HepG2 (cell line): ENCODE measurements around the gene CEBPE. TPM values are rescaled to one million over a fixed set of nuclear protein-coding genes. Genes with fewer than 3 reads are reported as not detected.

Experiments
- ATF7-NPFF ChIP-seq: sonication (generic); formaldehyde crosslinking; IDR thresholded peaks from 2 replicates; pipeline ENCODE4 v1.8.1; 2023; ENCODE audit warnings: mild to moderate bottlenecking, low read depth, missing genetic modification reagents, moderate library complexity
- BCLAF1 ChIP-seq: fragments of 450-650 bp; IDR thresholded peaks from 2 replicates; pipeline ENCODE4 v1.6.1; 2017; ENCODE audit warnings: mild to moderate bottlenecking
- CC2D1A ChIP-seq: sonication (generic); formaldehyde crosslinking; IDR thresholded peaks from 2 replicates; pipeline ENCODE4 v1.8.1; 2023; ENCODE audit warnings: mild to moderate bottlenecking, missing genetic modification reagents
- DR1 ChIP-seq: sonication (generic); formaldehyde crosslinking; IDR thresholded peaks from 2 replicates; pipeline ENCODE4 v1.8.0; 2021; ENCODE audit warnings: mild to moderate bottlenecking, missing genetic modification reagents, inconsistent platforms
- IRF1 ChIP-seq: sonication (generic); formaldehyde crosslinking; IDR thresholded peaks from 2 replicates; pipeline ENCODE4 v1.4.0; 2020; ENCODE audit warnings: low read depth, mild to moderate bottlenecking, missing genetic modification reagents
- JDP2 ChIP-seq: sonication (generic); formaldehyde crosslinking; IDR thresholded peaks from 2 replicates; pipeline ENCODE4 v1.8.1; 2022; ENCODE audit warnings: missing genetic modification reagents, borderline replicate concordance
- MED13 ChIP-seq: sonication (generic); formaldehyde crosslinking; IDR thresholded peaks from 2 replicates; pipeline ENCODE4 v1.5.0; 2020; ENCODE audit warnings: missing genetic modification reagents
- TBX3 ChIP-seq: fragments of 450-650 bp; IDR thresholded peaks from 2 replicates; pipeline ENCODE4 v1.6.1; 2017; ENCODE audit warnings: antibody characterized with exemption, mild to moderate bottlenecking, inconsistent platforms, borderline replicate concordance
- ZBTB1 ChIP-seq: sonication (generic); formaldehyde crosslinking; IDR thresholded peaks from 2 replicates; pipeline ENCODE4 v1.4.0; 2020; ENCODE audit warnings: missing genetic modification reagents, borderline replicate concordance
- ZBTB20 ChIP-seq: sonication (generic); formaldehyde crosslinking; IDR thresholded peaks from 2 replicates; pipeline ENCODE4 v1.8.1; 2023; ENCODE audit warnings: missing genetic modification reagents, low read depth, mild to moderate bottlenecking, borderline replicate concordance
- ZBTB46 ChIP-seq: sonication (generic); formaldehyde crosslinking; IDR thresholded peaks from 2 replicates; pipeline ENCODE4 v1.4.0; 2020; ENCODE audit warnings: mild to moderate bottlenecking, missing genetic modification reagents, borderline replicate concordance
- ZNF17 ChIP-seq: sonication (generic); formaldehyde crosslinking; IDR thresholded peaks from 2 replicates; pipeline ENCODE4 v1.5.0; 2020; ENCODE audit warnings: mild to moderate bottlenecking, missing genetic modification reagents
- ZNF660 ChIP-seq: sonication (generic); formaldehyde crosslinking; IDR thresholded peaks from 2 replicates; pipeline ENCODE4 v1.5.1; 2020; ENCODE audit warnings: mild to moderate bottlenecking, low read depth, missing genetic modification reagents, borderline replicate concordance
- polyA plus RNA-seq, 8 experiments: library from polyadenylated mRNA; depleted of rRNA in 3 of 8; stranded (reverse) in 7 of 8; unstranded in 1 of 8; fragments of >200 nt; fragmentation: Illumina TruSeq in 4 of 8; extraction: Trizol in 4 of 8; gene quantifications; 2 replicates each; pipeline versions ENCODE4 v1.2.1 to v1.2.3, GENCODE V29; 2011 to 2016; ENCODE audit warnings: low read depth in 4 of 8, missing spikeins in 1 of 8, mixed read lengths in 1 of 8; ENCODE audit not compliant: insufficient read depth in 1 of 8
- total RNA-seq, 5 experiments: library from RNA; depleted of rRNA; stranded (reverse); fragments of >200 nt; fragmentation: Illumina TruSeq; extraction: Trizol; gene quantifications; 2 replicates each; pipeline ENCODE4 v1.2.3, GENCODE V29; 2016; ENCODE audit warnings: low read depth in 1 of 5
- TF ChIP-seq, protein P1 (sequence below), 2 experiments: sonication (generic) in 1 of 2; formaldehyde crosslinking in 1 of 2; IDR thresholded peaks; 2 replicates each; pipeline versions ENCODE4 v1.4.0 to v1.6.1; 2018 to 2020; ENCODE audit warnings: missing genetic modification reagents in 2 of 2, borderline replicate concordance in 1 of 2, low read depth in 1 of 2, mild to moderate bottlenecking in 1 of 2, missing biosample characterization in 1 of 2
- TF ChIP-seq, protein P2 (sequence below): sonication (generic); formaldehyde crosslinking; IDR thresholded peaks from 2 replicates; pipeline ENCODE4 v1.4.0; 2020; ENCODE audit warnings: missing genetic modification reagents, mild to moderate bottlenecking, borderline replicate concordance
- TF ChIP-seq, protein P3 (sequence below): sonication (generic); formaldehyde crosslinking; IDR thresholded peaks from 2 replicates; pipeline ENCODE4 v1.5.0; 2020; ENCODE audit warnings: missing genetic modification reagents, mild to moderate bottlenecking, borderline replicate concordance

CEBPE gene
- total and polyA plus RNA-seq, 2 of the 13 experiments (the other 11 are each of a cell fraction or from before 2014, with no cell fraction given), result 0.09 to 0.11 TPM

DNA sequence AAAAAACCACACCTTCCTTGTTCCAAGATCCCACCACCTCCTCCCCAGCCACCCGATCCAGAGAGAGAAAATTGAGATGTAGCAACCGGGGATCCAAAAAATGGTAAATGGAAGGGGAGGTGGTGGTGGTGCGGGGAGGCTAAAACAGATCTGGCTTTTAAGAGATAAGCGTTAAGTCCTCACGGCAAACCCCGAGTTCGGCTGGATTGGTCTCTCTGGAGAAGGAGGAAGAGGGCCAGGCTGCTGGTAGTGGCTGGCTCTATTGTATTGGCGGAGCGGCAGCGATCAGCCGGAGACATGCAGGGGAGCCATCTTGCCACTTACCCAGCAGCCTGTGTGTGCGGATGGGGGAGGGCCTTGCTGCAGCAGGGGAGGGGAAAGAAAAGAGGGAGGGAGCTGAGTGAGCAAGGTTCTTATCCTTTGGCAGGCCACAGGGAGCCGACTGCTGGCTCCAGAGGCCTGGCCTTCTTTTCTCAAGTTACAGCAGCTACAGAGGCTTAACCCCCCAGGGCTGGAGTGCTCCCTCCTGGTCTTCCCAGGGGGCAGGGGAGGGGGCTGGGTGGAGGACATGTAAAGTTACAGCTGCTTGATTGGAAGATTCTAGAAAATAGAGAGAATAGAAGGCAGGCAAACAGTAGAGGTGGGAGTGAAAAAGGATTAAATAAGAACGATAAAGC is 47.7 kb downstream of the CEBPE start (continued):
- no peak for TF ChIP-seq IRF1
- no peak for TF ChIP-seq ZNF660 (CRISPR knock-in tag)
- TF ChIP-seq, protein P1, sequence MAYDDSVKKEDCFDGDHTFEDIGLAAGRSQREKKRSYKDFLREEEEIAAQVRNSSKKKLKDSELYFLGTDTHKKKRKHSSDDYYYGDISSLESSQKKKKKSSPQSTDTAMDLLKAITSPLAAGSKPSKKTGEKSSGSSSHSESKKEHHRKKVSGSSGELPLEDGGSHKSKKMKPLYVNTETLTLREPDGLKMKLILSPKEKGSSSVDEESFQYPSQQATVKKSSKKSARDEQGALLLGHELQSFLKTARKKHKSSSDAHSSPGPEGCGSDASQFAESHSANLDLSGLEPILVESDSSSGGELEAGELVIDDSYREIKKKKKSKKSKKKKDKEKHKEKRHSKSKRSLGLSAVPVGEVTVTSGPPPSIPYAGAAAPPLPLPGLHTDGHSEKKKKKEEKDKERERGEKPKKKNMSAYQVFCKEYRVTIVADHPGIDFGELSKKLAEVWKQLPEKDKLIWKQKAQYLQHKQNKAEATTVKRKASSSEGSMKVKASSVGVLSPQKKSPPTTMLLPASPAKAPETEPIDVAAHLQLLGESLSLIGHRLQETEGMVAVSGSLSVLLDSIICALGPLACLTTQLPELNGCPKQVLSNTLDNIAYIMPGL (CRISPR knock-in tag; IDR thresholded peaks at IDR 0.05; ENCODE audit: borderline replicate concordance in 1 of 2, low read depth in 1 of 2), result peak; percentile 91 to 99
- no peak for TF ChIP-seq TBX3
- no peak for TF ChIP-seq JDP2 (CRISPR knock-in tag)
- TF ChIP-seq CC2D1A (CRISPR knock-in tag), result no peak
- TF ChIP-seq ZBTB1 (CRISPR knock-in tag), result no peak
- TF ChIP-seq ATF7-NPFF (CRISPR knock-in tag), result peak; percentile 81
- TF ChIP-seq DR1 (CRISPR knock-in tag), result no peak; the same call in 1 of the 2 replicates
- no peak for TF ChIP-seq MED13
- TF ChIP-seq ZNF17, result no peak
- TF ChIP-seq ZBTB46 (CRISPR knock-in tag), result no peak
- TF ChIP-seq, protein P2, sequence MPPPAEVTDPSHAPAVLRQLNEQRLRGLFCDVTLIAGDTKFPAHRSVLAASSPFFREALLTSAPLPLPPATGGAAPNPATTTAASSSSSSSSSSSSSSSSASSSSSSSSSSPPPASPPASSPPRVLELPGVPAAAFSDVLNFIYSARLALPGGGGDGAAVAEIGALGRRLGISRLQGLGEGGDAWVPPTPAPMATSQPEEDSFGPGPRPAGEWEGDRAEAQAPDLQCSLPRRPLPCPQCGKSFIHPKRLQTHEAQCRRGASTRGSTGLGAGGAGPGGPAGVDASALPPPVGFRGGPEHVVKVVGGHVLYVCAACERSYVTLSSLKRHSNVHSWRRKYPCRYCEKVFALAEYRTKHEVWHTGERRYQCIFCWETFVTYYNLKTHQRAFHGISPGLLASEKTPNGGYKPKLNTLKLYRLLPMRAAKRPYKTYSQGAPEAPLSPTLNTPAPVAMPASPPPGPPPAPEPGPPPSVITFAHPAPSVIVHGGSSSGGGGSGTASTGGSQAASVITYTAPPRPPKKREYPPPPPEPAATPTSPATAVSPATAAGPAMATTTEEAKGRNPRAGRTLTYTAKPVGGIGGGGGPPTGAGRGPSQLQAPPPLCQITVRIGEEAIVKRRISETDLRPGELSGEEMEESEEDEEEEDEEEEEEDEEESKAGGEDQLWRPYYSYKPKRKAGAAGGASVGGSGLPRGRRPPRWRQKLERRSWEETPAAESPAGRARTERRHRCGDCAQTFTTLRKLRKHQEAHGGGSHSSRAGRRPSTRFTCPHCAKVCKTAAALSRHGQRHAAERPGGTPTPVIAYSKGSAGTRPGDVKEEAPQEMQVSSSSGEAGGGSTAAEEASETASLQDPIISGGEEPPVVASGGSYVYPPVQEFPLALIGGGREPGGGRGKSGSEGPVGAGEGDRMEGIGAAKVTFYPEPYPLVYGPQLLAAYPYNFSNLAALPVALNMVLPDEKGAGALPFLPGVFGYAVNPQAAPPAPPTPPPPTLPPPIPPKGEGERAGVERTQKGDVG (CRISPR knock-in tag), result no peak
- TF ChIP-seq, protein P3, sequence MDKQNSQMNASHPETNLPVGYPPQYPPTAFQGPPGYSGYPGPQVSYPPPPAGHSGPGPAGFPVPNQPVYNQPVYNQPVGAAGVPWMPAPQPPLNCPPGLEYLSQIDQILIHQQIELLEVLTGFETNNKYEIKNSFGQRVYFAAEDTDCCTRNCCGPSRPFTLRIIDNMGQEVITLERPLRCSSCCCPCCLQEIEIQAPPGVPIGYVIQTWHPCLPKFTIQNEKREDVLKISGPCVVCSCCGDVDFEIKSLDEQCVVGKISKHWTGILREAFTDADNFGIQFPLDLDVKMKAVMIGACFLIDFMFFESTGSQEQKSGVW (CRISPR knock-in tag), result no peak
- TF ChIP-seq BCLAF1, result no peak
- TF ChIP-seq ZBTB20 (CRISPR knock-in tag), result peak; percentile 43; the same call in 1 of the 2 replicates
